B cell (primary cell): ENCODE results near the gene ARHGAP40. TPM values are rescaled to one million over a fixed set of nuclear protein-coding genes. Genes with fewer than 3 reads are reported as not detected.

ENCODE experiments used
- ATAC-seq: fragments of 200-7000 bp; cut with Tn5 transposase; one replicate; pipeline ENCODE4 v1.10.0; 2021; ENCODE audit warnings: low read depth, mild to moderate bottlenecking, moderate number of reproducible peaks, moderate library complexity
- CTCF ChIA-PET: fragments of 350-600 bp; sonication (Branson Sonifier 250); formaldehyde crosslinking; loops from one replicate; lab custom pipeline; 2021; ENCODE audit warnings: antibody characterized with exemption, inconsistent platforms; lab: Charles Lee
- POLR2A ChIA-PET: fragments of 350-600 bp; sonication (Branson Sonifier 250); formaldehyde crosslinking; loops from one replicate; lab custom pipeline; 2021; ENCODE audit warnings: antibody characterized with exemption; lab: Charles Lee
- DNase-seq: peaks from one replicate; pipeline ENCODE4 v3.0.0; 2013
- H2AFZ ChIP-seq: 2 replicates; pipeline ENCODE4 v1.6.1; 2012; ENCODE audit warnings: mild to moderate bottlenecking, low read depth, low read length; ENCODE audit not compliant: insufficient read depth, poor library complexity, severe bottlenecking
- H3K27ac ChIP-seq, 2 donors: 1 replicate in 1 of 2; 2 replicates in 1 of 2; pipeline ENCODE4 v1.5.1; 2012 to 2013; ENCODE audit warnings: low read length in 2 of 2, mild to moderate bottlenecking in 2 of 2, moderate library complexity in 1 of 2
- H3K27me3 ChIP-seq, 4 experiments: fragments of 200-600 bp in 1 of 4; sonication (generic) in 1 of 4; replicated peaks in 1 of 4; 1 replicate in 2 of 4; 2 replicates in 2 of 4; pipeline versions ENCODE4 v1.6.1 to v1.7.0; 2013 to 2016; ENCODE audit warnings: low read length in 3 of 4, mild to moderate bottlenecking in 2 of 4, mixed read lengths in 1 of 4, moderate library complexity in 1 of 4; ENCODE audit not compliant: insufficient read depth in 4 of 4, control insufficient read depth in 3 of 4; ENCODE audit errors: control extremely low read depth in 1 of 4
- H3K36me3 ChIP-seq, 2 experiments: replicated peaks in 1 of 2; 1 replicate in 1 of 2; 2 replicates in 1 of 2; pipeline versions ENCODE4 v1.6.1 to v1.7.1; 2013; ENCODE audit warnings: low read length in 1 of 2; ENCODE audit not compliant: insufficient read depth in 2 of 2, control insufficient read depth in 1 of 2; ENCODE audit errors: control extremely low read depth in 1 of 2, extremely low read depth in 1 of 2
- H3K4me1 ChIP-seq, 2 donors: fragments of 200-600 bp in 1 of 2; sonication (generic) in 1 of 2; 1 replicate in 1 of 2; 2 replicates in 1 of 2; pipeline versions ENCODE4 v1.5.1 to v1.6.1; 2013 to 2017; ENCODE audit warnings: low read length in 2 of 2; ENCODE audit not compliant: control insufficient read depth in 2 of 2, insufficient read depth in 2 of 2
- H3K4me2 ChIP-seq: replicated peaks from 2 replicates; pipeline ENCODE3; 2012; ENCODE audit warnings: mild to moderate bottlenecking, low read depth, low read length; ENCODE audit not compliant: poor library complexity, severe bottlenecking
- H3K4me3 ChIP-seq, 5 experiments: fragments of 200-600 bp in 1 of 5; sonication (generic) in 1 of 5; 1 replicate in 3 of 5; 2 replicates in 2 of 5; pipeline versions ENCODE4 v1.5.1 to v1.7.0; 2011 to 2016; ENCODE audit warnings: low read length in 4 of 5, mild to moderate bottlenecking in 4 of 5, low read depth in 2 of 5, control low read depth in 1 of 5, moderate library complexity in 1 of 5; ENCODE audit not compliant: insufficient read depth in 1 of 5; ENCODE audit errors: control extremely low read depth in 1 of 5, extremely low read depth in 1 of 5
- H3K79me2 ChIP-seq: fragments of 200-600 bp; sonication (generic); one replicate; pipeline ENCODE4 v1.6.0; 2016; ENCODE audit warnings: low read length; ENCODE audit not compliant: control insufficient read depth, insufficient read depth
- H3K9ac ChIP-seq: fragments of 200-600 bp; sonication (generic); 2 replicates; pipeline ENCODE4 v1.6.1; 2017; ENCODE audit warnings: mild to moderate bottlenecking, low read length, moderate library complexity
- H3K9me3 ChIP-seq, 3 donors: one replicate each; pipeline versions ENCODE4 v1.6.1 to v1.7.1; 2013; ENCODE audit warnings: low read length in 2 of 3; ENCODE audit not compliant: control insufficient read depth in 2 of 3, insufficient read depth in 1 of 3; ENCODE audit errors: control extremely low read depth in 1 of 3
- H4K20me1 ChIP-seq: 2 replicates; pipeline ENCODE4 v1.6.0; 2012; ENCODE audit warnings: mild to moderate bottlenecking, low read length; ENCODE audit not compliant: insufficient read depth, control insufficient read depth, poor library complexity, severe bottlenecking
- H3K27ac Mint-ChIP-seq: one replicate; pipeline ENCODE4 v1.8.0; 2021; ENCODE audit warnings: mixed read lengths
- H3K27me3 Mint-ChIP-seq: one replicate; pipeline ENCODE4 v1.8.0; 2021; ENCODE audit warnings: mixed read lengths
- H3K4me1 Mint-ChIP-seq: one replicate; pipeline ENCODE4 v1.8.0; 2021; ENCODE audit warnings: mixed read lengths
- H3K4me3 Mint-ChIP-seq: one replicate; pipeline ENCODE4 v1.8.0; 2021; ENCODE audit warnings: mixed read lengths
- H3K9me3 Mint-ChIP-seq: one replicate; pipeline ENCODE4 v1.8.0; 2022; ENCODE audit warnings: mixed read lengths; ENCODE audit not compliant: insufficient read depth
- EZH2 ChIP-seq: IDR thresholded peaks from 2 replicates; pipeline ENCODE4 v1.6.1; 2012; ENCODE audit warnings: borderline replicate concordance, low read depth, mild to moderate bottlenecking, moderate library complexity, low read length; ENCODE audit not compliant: insufficient read depth, poor library complexity, severe bottlenecking
- WGBS: methylation state at CpG from one replicate; pipeline ENCODE4 v1.1.5; 2013; ENCODE audit warnings: missing lambda C conversion rate; ENCODE audit not compliant: insufficient coverage; 5-methylcytosine and 5-hydroxymethylcytosine counted together
- intact Hi-C: fragments of 100-400 bp; cut with micrococcal nuclease; formaldehyde crosslinking; loops from one replicate; pipeline ENCODE4 v1.10.0; 2022
- polyA plus RNA-seq: library from polyadenylated mRNA; depleted of rRNA; stranded (reverse); fragments of >200 nt; gene quantifications from 2 replicates; pipeline ENCODE4 v1.2.3, GENCODE V29; 2012
- total RNA-seq, 2 donors: library from RNA; stranded (reverse); fragments of 120-200 nt in 1 of 2; gene quantifications; 1 replicate in 1 of 2; 2 replicates in 1 of 2; pipeline versions ENCODE4 v1.2.3 to v1.2.4, GENCODE V29; 2013 to 2022
- TF ChIP-seq, protein P1 (sequence below): fragments of 200-600 bp; IDR thresholded peaks from one replicate; pipeline ENCODE4 v1.8.0; 2022; ENCODE audit warnings: antibody characterized with exemption, mild to moderate bottlenecking

The ARHGAP40 gene
- total and polyA plus RNA-seq, 2 donors (not counting 1 experiment from before 2014, with no cell fraction given) = not detected

DNA sequence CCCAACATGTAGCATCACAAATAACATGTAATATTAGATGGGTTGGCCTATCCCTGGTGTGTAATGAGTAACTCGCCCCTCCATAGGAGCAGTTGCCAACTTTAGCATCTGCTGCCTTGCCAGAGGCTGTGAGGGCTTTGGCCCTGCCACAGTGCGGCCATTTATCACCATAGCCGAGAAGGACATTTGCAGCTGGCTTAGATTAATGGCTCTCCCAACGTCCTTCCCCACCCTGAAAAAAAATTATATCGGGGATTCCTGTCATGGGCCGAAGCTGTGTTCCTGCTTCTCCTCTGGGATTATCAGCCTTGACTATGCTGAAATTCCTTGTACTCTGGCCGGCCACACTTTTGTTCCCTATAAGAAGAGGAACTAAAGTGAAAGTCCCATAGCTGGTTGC, 28.2 kb upstream of the ARHGAP40 start:
- Histone ChIP-seq H3K27ac (no peak overlapping the region), H3K79me2 (no peaks in the 10 kb centered on the region), H3K9ac (no peak overlapping the region), H3K4me2 (no peak overlapping the region), H4K20me1 (no peaks in the 10 kb centered on the region), H3K9me3 (no peaks in the 10 kb centered on the region), H3K36me3 (peaks cover 11 to 59% of the 10 kb centered on the region in 2 experiments), H2AFZ (no peak overlapping the region), H3K4me1 (no peaks in the 10 kb centered on the region), H3K4me3 (no peak overlapping the region), H3K27me3 (no peaks in the 10 kb centered on the region)
- H3K4me1 Mint-ChIP-seq = no peaks in the 10 kb centered on the region
- H3K9me3 Mint-ChIP-seq = no peaks in the 10 kb centered on the region
- ChIA-PET POLR2A (no interaction called here), CTCF (no interaction called here)
- DNase-seq (no peak), ATAC-seq (no peak)
- 100% methylated on average over 6 of the region's 7 CpGs for WGBS
- no peak for TF ChIP-seq EZH2
- TF ChIP-seq, protein P1, sequence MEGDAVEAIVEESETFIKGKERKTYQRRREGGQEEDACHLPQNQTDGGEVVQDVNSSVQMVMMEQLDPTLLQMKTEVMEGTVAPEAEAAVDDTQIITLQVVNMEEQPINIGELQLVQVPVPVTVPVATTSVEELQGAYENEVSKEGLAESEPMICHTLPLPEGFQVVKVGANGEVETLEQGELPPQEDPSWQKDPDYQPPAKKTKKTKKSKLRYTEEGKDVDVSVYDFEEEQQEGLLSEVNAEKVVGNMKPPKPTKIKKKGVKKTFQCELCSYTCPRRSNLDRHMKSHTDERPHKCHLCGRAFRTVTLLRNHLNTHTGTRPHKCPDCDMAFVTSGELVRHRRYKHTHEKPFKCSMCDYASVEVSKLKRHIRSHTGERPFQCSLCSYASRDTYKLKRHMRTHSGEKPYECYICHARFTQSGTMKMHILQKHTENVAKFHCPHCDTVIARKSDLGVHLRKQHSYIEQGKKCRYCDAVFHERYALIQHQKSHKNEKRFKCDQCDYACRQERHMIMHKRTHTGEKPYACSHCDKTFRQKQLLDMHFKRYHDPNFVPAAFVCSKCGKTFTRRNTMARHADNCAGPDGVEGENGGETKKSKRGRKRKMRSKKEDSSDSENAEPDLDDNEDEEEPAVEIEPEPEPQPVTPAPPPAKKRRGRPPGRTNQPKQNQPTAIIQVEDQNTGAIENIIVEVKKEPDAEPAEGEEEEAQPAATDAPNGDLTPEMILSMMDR = no peak
- no peak overlapping the region for H3K27ac Mint-ChIP-seq
- intact Hi-C loops = no loop called here
- H3K27me3 Mint-ChIP-seq = no peaks in the 10 kb centered on the region
- no peak overlapping the region for H3K4me3 Mint-ChIP-seq

DNA sequence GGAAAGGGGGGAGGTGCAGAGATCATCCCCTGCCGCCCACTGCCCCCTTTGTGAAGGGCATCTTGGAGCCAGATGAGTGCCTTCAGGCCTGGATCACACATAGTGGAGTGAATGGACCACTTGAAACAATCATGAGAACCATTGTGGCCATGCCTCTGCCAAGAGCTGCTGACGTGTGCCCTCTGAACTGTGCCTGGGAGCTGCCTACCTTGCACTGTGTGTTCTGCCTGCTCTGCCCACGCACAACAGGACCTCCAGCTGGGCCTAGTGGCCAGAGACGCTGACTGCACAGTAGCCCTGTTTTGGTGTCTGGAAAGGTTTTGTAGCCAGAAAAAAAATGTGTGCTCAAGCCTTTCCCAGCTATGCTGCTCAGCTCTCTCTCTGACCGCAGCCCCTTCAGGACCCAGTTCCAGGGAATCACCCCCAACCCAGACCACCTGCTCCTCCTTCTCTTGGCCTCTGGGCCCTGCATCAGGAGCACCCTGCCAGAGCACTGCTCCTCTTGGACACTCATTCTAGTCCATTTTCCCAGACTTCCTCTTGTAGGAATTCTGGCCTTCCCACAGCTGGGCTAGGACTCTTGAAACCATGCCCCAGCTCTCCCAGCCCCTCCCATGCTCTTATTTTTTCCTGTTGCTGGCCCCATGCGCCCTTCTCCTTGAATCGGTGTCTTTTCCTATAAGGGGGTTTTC, 22.2 kb upstream of the ARHGAP40 start:
- no peaks in the 10 kb centered on the region for H3K4me1 ChIP-seq
- DNase-seq = no peak
- CTCF ChIA-PET = no interaction called here
- WGBS = 86% methylated on average over 3 of the region's 7 CpGs
- no peaks in the 10 kb centered on the region for H4K20me1 ChIP-seq
- no peak overlapping the region for H3K9ac ChIP-seq
- H3K27me3 ChIP-seq = peaks cover 0 to 2% (median 0%) of the 10 kb centered on the region in 4 experiments
- no peaks in the 10 kb centered on the region for H3K9me3 Mint-ChIP-seq
- H3K27me3 Mint-ChIP-seq = no peaks in the 10 kb centered on the region
- H3K27ac ChIP-seq = no peak overlapping the region
- no peaks in the 10 kb centered on the region for H3K9me3 ChIP-seq
- no peak overlapping the region for H3K4me3 Mint-ChIP-seq
- no peaks in the 10 kb centered on the region for H3K4me1 Mint-ChIP-seq
- intact Hi-C loops = no loop called here
- TF ChIP-seq EZH2 = no peak
- TF ChIP-seq, protein P1 = no peak
- no peak overlapping the region for H3K27ac Mint-ChIP-seq
- POLR2A ChIA-PET = no interaction called here
- H3K36me3 ChIP-seq = peaks cover 6 to 18% of the 10 kb centered on the region in 2 experiments
- H3K4me2 ChIP-seq = no peak overlapping the region
- no peak overlapping the region for H2AFZ ChIP-seq
- no peak overlapping the region for H3K4me3 ChIP-seq
- H3K79me2 ChIP-seq = no peaks in the 10 kb centered on the region
- no peak for ATAC-seq
